CD4-positive, alpha-beta memory T cell (primary cell): ENCODE measurements around the gene DNAH10. TPM values are rescaled to one million over a fixed set of nuclear protein-coding genes. Genes with fewer than 3 reads are reported as not detected.

Experiments used
- CTCF ChIA-PET: fragments of 350-600 bp; sonication (Branson Sonifier 250); formaldehyde crosslinking; loops from one replicate; lab custom pipeline; 2021; ENCODE audit warnings: inconsistent platforms; ENCODE audit not compliant: partially characterized antibody; lab: Charles Lee
- POLR2A ChIA-PET: fragments of 350-600 bp; sonication (Branson Sonifier 250); formaldehyde crosslinking; loops from one replicate; lab custom pipeline; 2021; ENCODE audit not compliant: partially characterized antibody; lab: Charles Lee
- DNase-seq, 5 donors: peaks; one replicate each; pipeline versions ENCODE4 v3.0.0 to v3.0.0-alpha.2; 2020 to 2022; ENCODE audit warnings: mixed read lengths in 1 of 5
- H3K27ac ChIP-seq: one replicate; pipeline ENCODE4 v1.7.0; 2013; ENCODE audit warnings: low read depth, low read length
- H3K27me3 ChIP-seq: 2 replicates; pipeline ENCODE4 v1.7.0; 2013; ENCODE audit warnings: mild to moderate bottlenecking, low read length, moderate library complexity; ENCODE audit not compliant: insufficient read depth
- H3K36me3 ChIP-seq: 2 replicates; pipeline ENCODE4 v1.7.0; 2013; ENCODE audit warnings: mild to moderate bottlenecking, low read length, moderate library complexity; ENCODE audit not compliant: insufficient read depth
- H3K4me1 ChIP-seq: 2 replicates; pipeline ENCODE4 v1.7.0; 2013; ENCODE audit warnings: mild to moderate bottlenecking, low read length, moderate library complexity; ENCODE audit not compliant: insufficient read depth
- H3K4me3 ChIP-seq, 2 donors: one replicate each; pipeline ENCODE4 v1.7.0; 2013; ENCODE audit warnings: low read length in 2 of 2, mild to moderate bottlenecking in 1 of 2
- H3K9me3 ChIP-seq, 2 donors: one replicate each; pipeline ENCODE4 v1.7.0; 2013; ENCODE audit warnings: low read length in 2 of 2, control low read depth in 1 of 2; ENCODE audit not compliant: control insufficient read depth in 1 of 2
- H3K27ac Mint-ChIP-seq, 7 donors: one replicate each; pipeline ENCODE4 v1.8.0; 2020 to 2021; ENCODE audit warnings: mixed read lengths in 7 of 7, mild to moderate bottlenecking in 6 of 7, inconsistent platforms in 3 of 7, moderate library complexity in 3 of 7
- H3K27me3 Mint-ChIP-seq, 2 donors: one replicate each; pipeline ENCODE4 v1.8.0; 2020 to 2021; ENCODE audit warnings: mixed read lengths in 2 of 2
- H3K36me3 Mint-ChIP-seq, 2 donors: one replicate each; pipeline ENCODE4 v1.8.0; 2020 to 2021; ENCODE audit warnings: mixed read lengths in 2 of 2, inconsistent platforms in 1 of 2, mild to moderate bottlenecking in 1 of 2
- H3K4me1 Mint-ChIP-seq, 4 donors: one replicate each; pipeline ENCODE4 v1.8.0; 2020 to 2021; ENCODE audit warnings: mixed read lengths in 4 of 4, mild to moderate bottlenecking in 1 of 4
- H3K4me3 Mint-ChIP-seq, 8 donors: one replicate each; pipeline ENCODE4 v1.8.0; 2020 to 2021; ENCODE audit warnings: mixed read lengths in 8 of 8, mild to moderate bottlenecking in 7 of 8, moderate library complexity in 6 of 8, inconsistent platforms in 3 of 8
- H3K9me3 Mint-ChIP-seq, 8 donors: one replicate each; pipeline ENCODE4 v1.8.0; 2020 to 2021; ENCODE audit warnings: mixed read lengths in 8 of 8, mild to moderate bottlenecking in 5 of 8, inconsistent platforms in 3 of 8, moderate library complexity in 1 of 8
- intact Hi-C: fragments of 100-400 bp; cut with micrococcal nuclease; formaldehyde crosslinking; loops from one replicate; pipeline ENCODE4 v1.15.1; 2023
- polyA plus RNA-seq, 2 donors: library from polyadenylated mRNA; unstranded; fragments of 300-500 nt; fragmentation: Illumina TruSeq; gene quantifications; one replicate each; pipeline ENCODE4 v1.2.3, GENCODE V29; 2021
- total RNA-seq, 2 experiments: library from RNA; stranded (reverse); gene quantifications; one replicate each; pipeline ENCODE4 v1.2.3, GENCODE V29; 2021

DNAH10 gene
- total and polyA plus RNA-seq, 4 experiments from 2014 or later = 0.06 to 0.08 (median 0.06) TPM; not detected in 1

- Histone ChIP-seq H3K4me3 (no peak overlapping the region), H3K27ac (no peak overlapping the region), H3K27me3 (no peaks in the 10 kb centered on the region), H3K36me3 (no peaks in the 10 kb centered on the region), H3K9me3 (no peaks in the 10 kb centered on the region), H3K4me1 (no peaks in the 10 kb centered on the region)
- peaks cover 13 to 16% of the 10 kb centered on the region in 2 donors for H3K36me3 Mint-ChIP-seq
- POLR2A ChIA-PET = interaction anchor here (0.6 kb wide), 1 partner anchor 22 kb away, joined by 3 read pairs; no protein-coding TSS in a partner anchor
- no peak overlapping the region for H3K27ac Mint-ChIP-seq
- H3K4me3 Mint-ChIP-seq = no peak overlapping the region
- H3K9me3 Mint-ChIP-seq = no peaks in the 10 kb centered on the region
- H3K27me3 Mint-ChIP-seq = no peaks in the 10 kb centered on the region
- CTCF ChIA-PET = no interaction called here
- H3K4me1 Mint-ChIP-seq = peaks cover 6 to 14% (median 9%) of the 10 kb centered on the region in 4 donors
- intact Hi-C loops = no loop called here
- no peak for DNase-seq
These were observed 187.7 kb downstream of the DNAH10 start for GRCh38 chr12:123949770-123950165.

- Mint-ChIP-seq H3K27ac (no peak overlapping the region), H3K4me3 (no peak overlapping the region), H3K4me1 (peaks cover 6 to 14% (median 9%) of the 10 kb centered on the region in 4 donors), H3K9me3 (no peaks in the 10 kb centered on the region), H3K36me3 (peaks cover 12% of the 10 kb centered on the region in 2 donors), H3K27me3 (no peaks in the 10 kb centered on the region)
- no peak for DNase-seq
- H3K36me3 ChIP-seq = no peaks in the 10 kb centered on the region
- ChIA-PET CTCF (interaction anchor here (0.6 kb wide), 1 partner anchor 18 kb away, joined by 4 read pairs; no protein-coding TSS in a partner anchor), POLR2A (interaction anchor here (0.6 kb wide), 1 partner anchor 21 kb away, joined by 3 read pairs; no protein-coding TSS in a partner anchor)
- no peaks in the 10 kb centered on the region for H3K9me3 ChIP-seq
- no peak overlapping the region for H3K4me3 ChIP-seq
- H3K4me1 ChIP-seq = no peaks in the 10 kb centered on the region
- H3K27ac ChIP-seq = no peak overlapping the region
- intact Hi-C loops = no loop called here
- no peaks in the 10 kb centered on the region for H3K27me3 ChIP-seq
These were observed 188.6 kb downstream of the DNAH10 start for GRCh38 chr12:123950476-123951349.

GRCh38 chr12:123951467-123951866 lies 189.4 kb downstream of the DNAH10 start:
- CTCF ChIA-PET = interaction anchor here (0.6 kb wide), 1 partner anchor 18 kb away, joined by 4 read pairs; no protein-coding TSS in a partner anchor
- H3K27ac Mint-ChIP-seq = no peak overlapping the region

GRCh38 chr12:123952037-123952436 lies 189.9 kb downstream of the DNAH10 start:
- POLR2A ChIA-PET = interaction anchor here (0.6 kb wide), 1 partner anchor 21 kb away, joined by 3 read pairs; the partner anchor contains the start of gene CCDC92
- no peak overlapping the region for H3K4me3 ChIP-seq
- Mint-ChIP-seq H3K36me3 (peaks cover 5 to 8% of the 10 kb centered on the region in 2 donors), H3K27me3 (no peaks in the 10 kb centered on the region), H3K9me3 (no peaks in the 10 kb centered on the region), H3K4me3 (no peak overlapping the region), H3K4me1 (peaks cover 6 to 16% (median 10%) of the 10 kb centered on the region in 4 donors), H3K27ac (no peak overlapping the region)
- H3K27me3 ChIP-seq = no peaks in the 10 kb centered on the region
- H3K36me3 ChIP-seq = no peaks in the 10 kb centered on the region
- H3K9me3 ChIP-seq = no peaks in the 10 kb centered on the region
- CTCF ChIA-PET = no interaction called here
- intact Hi-C loops = no loop called here
- no peak for DNase-seq
- H3K27ac ChIP-seq = no peak overlapping the region
- no peaks in the 10 kb centered on the region for H3K4me1 ChIP-seq

More at GRCh38 chr12:123951467-123951866, 189.4 kb downstream of the DNAH10 start:
- Histone ChIP-seq H3K4me3 (no peak overlapping the region), H3K27ac (no peak overlapping the region), H3K4me1 (no peaks in the 10 kb centered on the region), H3K36me3 (no peaks in the 10 kb centered on the region), H3K27me3 (no peaks in the 10 kb centered on the region), H3K9me3 (no peaks in the 10 kb centered on the region)
- no peak overlapping the region for H3K4me3 Mint-ChIP-seq
- no peaks in the 10 kb centered on the region for H3K9me3 Mint-ChIP-seq
- intact Hi-C loops = no loop called here
- peaks cover 5 to 6% of the 10 kb centered on the region in 2 donors for H3K36me3 Mint-ChIP-seq
- POLR2A ChIA-PET = no interaction called here
- H3K27me3 Mint-ChIP-seq = no peaks in the 10 kb centered on the region
- peaks cover 6 to 14% (median 10%) of the 10 kb centered on the region in 4 donors for H3K4me1 Mint-ChIP-seq
- no peak for DNase-seq

GRCh38 chr12:123954647-123955350 lies 192.7 kb downstream of the DNAH10 start:
- intact Hi-C loops = no loop called here

GRCh38 chr12:123956249-123956648 lies 194.1 kb downstream of the DNAH10 start:
- intact Hi-C loops = no loop called here
- DNase-seq = no peak
- Histone ChIP-seq H3K27ac (no peak overlapping the region), H3K9me3 (no peaks in the 10 kb centered on the region), H3K4me3 (no peak overlapping the region), H3K36me3 (no peaks in the 10 kb centered on the region), H3K27me3 (no peaks in the 10 kb centered on the region), H3K4me1 (no peaks in the 10 kb centered on the region)
- no peaks in the 10 kb centered on the region for H3K9me3 Mint-ChIP-seq
- CTCF ChIA-PET = no interaction called here
- no peaks in the 10 kb centered on the region for H3K27me3 Mint-ChIP-seq
- no peak overlapping the region for H3K4me3 Mint-ChIP-seq
- peaks cover 0 to 8% of the 10 kb centered on the region in 2 donors for H3K36me3 Mint-ChIP-seq
- peaks cover 0 to 10% (median 3%) of the 10 kb centered on the region in 4 donors for H3K4me1 Mint-ChIP-seq
- POLR2A ChIA-PET = interaction anchor here (0.8 kb wide), 1 partner anchor 23 kb away, joined by 3 read pairs; no protein-coding TSS in a partner anchor
- peak overlapping the region in 1 of 7 donors; percentile 27 for H3K27ac Mint-ChIP-seq

More at GRCh38 chr12:123954647-123955350, 192.7 kb downstream of the DNAH10 start:
- H3K27ac ChIP-seq = no peak overlapping the region
- H3K36me3 ChIP-seq = no peaks in the 10 kb centered on the region
- Mint-ChIP-seq H3K4me1 (peaks cover 2 to 12% (median 6%) of the 10 kb centered on the region in 4 donors), H3K36me3 (peaks cover 0 to 11% of the 10 kb centered on the region in 2 donors), H3K4me3 (no peak overlapping the region), H3K9me3 (no peaks in the 10 kb centered on the region), H3K27ac (no peak overlapping the region), H3K27me3 (no peaks in the 10 kb centered on the region)
- CTCF ChIA-PET = no interaction called here
- no peak for DNase-seq
- no peaks in the 10 kb centered on the region for H3K4me1 ChIP-seq
- no peak overlapping the region for H3K4me3 ChIP-seq
- H3K9me3 ChIP-seq = no peaks in the 10 kb centered on the region
- POLR2A ChIA-PET = no interaction called here
- no peaks in the 10 kb centered on the region for H3K27me3 ChIP-seq

- Histone ChIP-seq H3K36me3 (no peaks in the 10 kb centered on the region), H3K4me1 (no peaks in the 10 kb centered on the region), H3K4me3 (no peak overlapping the region), H3K27me3 (no peaks in the 10 kb centered on the region), H3K27ac (no peak overlapping the region), H3K9me3 (no peaks in the 10 kb centered on the region)
- ChIA-PET POLR2A (no interaction called here), CTCF (interaction anchor here (0.9 to 1.4 kb wide), 2 partner anchors 16 to 53 kb away, joined by 3 read pairs; no protein-coding TSS in a partner anchor)
- Mint-ChIP-seq H3K27me3 (no peaks in the 10 kb centered on the region), H3K36me3 (peaks cover 0 to 8% of the 10 kb centered on the region in 2 donors), H3K4me3 (no peak overlapping the region), H3K27ac (no peak overlapping the region), H3K9me3 (no peaks in the 10 kb centered on the region), H3K4me1 (peaks cover 0 to 10% (median 4%) of the 10 kb centered on the region in 4 donors)
- intact Hi-C loops = no loop called here
- no peak for DNase-seq
These were observed 195.1 kb downstream of the DNAH10 start for GRCh38 chr12:123957196-123957595.
